ENCODE data around the gene KCNC3. TPM values are rescaled to one million over a fixed set of nuclear protein-coding genes. Genes with fewer than 3 reads are reported as not detected.

The KCNC3 gene
- total RNA-seq, 1 donor from 2014 or later = 0.13 TPM

DNA sequence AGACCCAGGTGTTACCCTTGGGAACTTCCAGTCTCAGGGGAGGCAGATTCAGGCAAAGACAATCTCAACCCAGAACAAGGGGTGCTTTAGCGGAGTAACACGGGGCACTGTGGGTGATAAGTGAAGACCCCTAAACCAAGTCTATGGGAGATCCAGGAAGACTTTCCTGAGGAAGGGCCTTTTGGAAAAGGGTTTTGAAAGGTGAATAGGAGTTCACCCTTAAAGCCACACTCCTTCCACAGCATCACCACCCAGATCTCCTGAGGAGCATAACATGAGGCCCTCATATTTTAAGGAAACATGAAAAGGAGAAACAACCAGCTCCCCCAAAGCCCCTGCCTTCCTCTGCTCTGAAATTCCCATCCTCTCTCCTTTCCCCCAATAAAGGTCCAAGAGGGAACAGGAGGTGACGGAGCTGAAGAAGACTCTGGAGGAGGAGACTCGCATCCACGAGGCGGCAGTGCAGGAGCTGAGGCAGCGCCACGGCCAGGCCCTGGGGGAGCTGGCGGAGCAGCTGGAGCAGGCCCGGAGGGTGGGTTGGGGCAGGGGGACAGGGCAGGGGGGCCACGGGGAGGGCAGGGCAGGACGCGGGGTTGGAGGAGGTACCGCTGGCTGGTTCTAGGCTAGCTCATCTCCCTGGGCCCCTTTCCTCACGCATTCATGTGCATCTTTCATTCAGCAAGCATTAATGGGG, 52.7 kb downstream of the KCNC3 start:
- DNase-seq (ENCODE audit: low read depth in 2 of 2) = no peak

DNA sequence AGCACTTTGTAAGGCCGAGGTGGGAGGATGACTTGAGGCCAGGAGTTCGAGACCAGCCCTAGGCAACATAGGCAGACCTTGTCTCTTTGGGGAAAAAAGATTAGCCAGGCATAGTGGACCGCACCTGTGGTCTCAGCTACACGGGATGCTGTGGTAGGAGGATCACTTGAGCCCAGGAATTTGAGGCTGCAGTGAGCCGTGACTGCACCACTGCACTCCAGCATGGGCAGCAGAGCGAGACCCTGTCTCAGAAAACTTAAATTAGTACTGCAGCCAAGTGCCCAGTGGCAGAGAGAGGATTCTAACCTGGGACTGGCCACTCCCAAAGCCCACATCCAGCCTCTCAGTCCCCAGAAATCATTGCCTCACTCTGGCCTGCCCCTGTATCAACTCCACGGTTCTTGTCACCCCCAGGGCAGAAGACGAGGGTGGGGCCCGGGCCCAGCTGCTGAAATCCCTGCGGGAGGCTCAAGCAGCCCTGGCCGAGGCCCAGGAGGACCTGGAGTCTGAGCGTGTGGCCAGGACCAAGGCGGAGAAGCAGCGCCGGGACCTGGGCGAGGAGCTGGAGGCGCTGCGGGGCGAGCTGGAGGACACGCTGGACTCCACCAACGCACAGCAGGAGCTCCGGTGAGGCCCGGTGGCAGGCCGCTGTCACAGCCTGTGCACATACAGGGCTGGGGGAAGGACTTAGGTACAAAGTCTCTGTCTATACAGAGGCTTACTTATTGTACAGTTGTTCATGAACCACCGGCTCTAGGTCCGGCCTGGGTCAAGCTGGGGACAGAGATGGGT, 53.4 kb downstream of the KCNC3 start:
- DNase-seq (ENCODE audit: low read depth in 2 of 2) = no peak

- no peak for DNase-seq (ENCODE audit: low read depth in 2 of 2)
Observed at GRCh38 chr19:50273821-50274220, 55.4 kb downstream of the KCNC3 start.

GRCh38 chr19:50272263-50272897, 56.8 kb downstream of the KCNC3 start:
- no peak for DNase-seq (ENCODE audit: low read depth in 2 of 2)

DNA sequence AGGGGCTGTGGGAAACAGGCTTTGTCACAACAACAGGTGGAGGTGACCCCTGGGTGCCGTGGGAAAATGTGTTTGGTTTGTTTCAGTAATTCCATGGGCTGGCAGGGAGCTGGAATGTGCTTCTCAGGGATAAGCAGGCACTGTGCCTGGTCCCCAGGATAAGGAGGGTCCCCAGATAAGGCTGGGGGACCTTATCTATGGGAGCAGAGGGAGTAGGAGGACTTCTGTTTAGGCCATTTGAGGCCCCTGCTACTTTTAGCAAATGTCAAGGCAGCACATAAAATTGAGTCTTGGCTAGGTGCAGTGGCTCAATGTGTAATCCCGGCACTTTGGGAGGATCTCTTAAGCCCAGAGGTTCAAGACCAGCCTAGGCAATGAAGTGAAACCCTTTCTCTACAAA, 59.5 kb downstream of the KCNC3 start:
- no peak for DNase-seq (ENCODE audit: low read depth in 2 of 2)

DNA sequence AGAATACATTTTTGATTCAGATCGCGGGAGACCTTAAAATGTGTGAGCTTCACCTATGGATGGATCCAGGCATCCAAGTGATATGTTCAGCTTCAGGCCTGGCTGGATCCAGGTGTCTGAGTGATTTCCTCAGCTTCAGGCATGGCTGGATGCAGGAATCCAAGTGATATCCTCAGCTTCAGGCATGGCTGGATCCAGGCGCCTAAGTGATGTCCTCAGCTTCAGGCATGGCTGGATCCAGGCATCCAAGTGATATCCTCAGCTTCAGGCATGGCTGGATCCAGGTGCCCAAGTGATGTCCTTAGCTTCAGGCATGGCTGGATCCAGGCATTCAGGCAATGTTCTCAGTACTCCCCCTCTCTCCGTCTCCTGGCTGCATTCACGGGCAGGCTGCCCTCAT, 60.7 kb downstream of the KCNC3 start:
- no peak for DNase-seq (ENCODE audit: low read depth in 2 of 2)

DNA sequence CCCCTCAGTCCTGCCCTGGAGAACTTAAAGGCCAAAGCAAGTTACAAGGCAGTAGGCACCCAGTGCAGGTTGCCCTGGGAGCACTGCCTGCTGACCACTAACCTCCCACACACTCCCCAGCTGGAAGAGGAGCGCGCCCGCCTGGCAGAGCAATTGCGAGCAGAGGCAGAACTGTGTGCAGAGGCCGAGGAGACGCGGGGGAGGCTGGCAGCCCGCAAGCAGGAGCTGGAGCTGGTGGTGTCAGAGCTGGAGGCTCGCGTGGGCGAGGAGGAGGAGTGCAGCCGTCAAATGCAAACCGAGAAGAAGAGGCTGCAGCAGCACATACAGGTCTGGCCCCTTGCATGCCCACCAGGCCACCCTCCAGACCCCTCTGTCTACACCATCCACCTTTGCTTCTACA, 61.1 kb downstream of the KCNC3 start:
- DNase-seq (ENCODE audit: low read depth in 2 of 2) = no peak

DNA sequence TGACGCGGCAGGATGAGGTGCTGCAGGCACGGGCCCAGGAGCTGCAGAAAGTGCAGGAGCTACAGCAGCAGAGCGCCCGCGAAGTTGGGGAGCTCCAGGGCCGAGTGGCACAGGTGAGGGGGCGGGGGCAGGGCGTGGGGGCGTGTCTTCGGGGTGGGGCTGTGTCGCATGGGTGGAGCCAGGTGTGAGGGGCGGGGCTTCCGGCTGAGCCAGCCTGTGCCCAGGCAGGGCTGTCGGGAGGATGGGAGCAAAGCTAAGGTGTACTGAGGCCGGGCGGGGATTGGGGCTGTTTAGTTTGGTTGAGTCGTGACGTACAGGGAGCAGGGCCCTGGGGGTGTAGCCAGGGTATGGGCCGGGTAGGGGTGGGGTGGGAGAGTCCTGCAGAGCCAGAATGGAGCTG, 62.3 kb downstream of the KCNC3 start:
- DNase-seq (ENCODE audit: low read depth in 2 of 2) = no peak

DNA sequence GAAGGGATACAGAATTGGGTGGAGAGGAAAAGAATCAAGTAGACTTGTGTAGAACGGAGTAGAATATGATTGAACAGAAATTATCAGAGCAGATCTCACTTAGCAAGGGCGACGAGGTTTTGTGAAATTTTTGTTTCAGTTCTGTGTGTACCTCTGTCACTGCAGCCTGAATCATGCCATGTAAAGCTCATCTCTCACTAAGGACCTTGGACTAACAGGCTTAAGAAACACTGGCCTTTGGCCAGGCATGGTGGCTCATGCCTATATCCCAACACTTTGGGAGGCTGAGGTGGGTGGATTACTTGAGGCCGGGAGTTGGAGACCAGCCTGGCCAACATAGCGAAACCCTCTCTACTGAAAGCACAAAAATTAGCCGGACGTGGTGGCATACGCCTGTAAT, 63.1 kb downstream of the KCNC3 start:
- no peak for DNase-seq (ENCODE audit: low read depth in 2 of 2)

DNA sequence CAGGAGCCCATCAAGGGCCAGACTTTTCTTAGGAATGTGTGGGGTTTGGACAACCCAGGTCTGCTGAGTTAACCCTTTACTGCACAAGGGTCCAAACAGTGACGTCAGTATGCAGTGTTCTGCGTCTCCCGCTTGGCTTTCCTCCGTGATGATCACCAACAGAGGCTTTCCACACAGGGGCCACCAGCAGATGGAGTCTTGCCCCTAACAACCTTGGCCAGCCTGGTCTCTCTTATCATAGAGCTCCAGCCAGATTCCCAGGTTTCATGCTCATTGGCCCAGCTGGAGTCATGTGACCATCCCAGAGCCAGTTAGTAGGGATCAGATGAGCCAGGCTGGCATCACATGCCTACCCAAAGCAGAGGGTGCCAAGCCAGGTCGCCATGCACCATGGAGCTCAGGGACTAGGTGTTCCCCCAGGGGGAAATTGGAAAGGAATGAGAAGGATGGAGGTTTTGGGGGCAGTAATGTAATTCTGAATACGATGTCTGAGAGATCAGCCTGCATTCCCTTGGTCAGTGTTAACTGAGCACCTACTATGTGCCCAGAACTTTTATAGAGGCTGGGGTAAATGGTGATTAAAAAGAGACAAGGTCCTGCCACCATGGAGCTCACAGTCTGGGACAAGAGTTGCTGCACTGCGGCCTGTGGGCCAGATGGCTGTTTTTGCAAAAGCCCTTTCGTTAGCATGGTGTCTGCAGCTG, 64.5 kb downstream of the KCNC3 start:
- peak; percentile 2 to 23 for DNase-seq (ENCODE audit: low read depth in 2 of 2)

GRCh38 chr19:50263176-50263575, 66.0 kb downstream of the KCNC3 start:
- no peak for DNase-seq (ENCODE audit: low read depth in 2 of 2)

Other genes with a start within 250 kb of the KCNC3 start
- gene IZUMO2, start 166.1 kb downstream of the KCNC3 start, total RNA-seq = not detected in 2 replicates
- under 0.01 and 0.25 TPM in 2 replicates for gene MYH14, start 125.8 kb downstream of the KCNC3 start, total RNA-seq
- gene NAPSA, start 36.3 kb upstream of the KCNC3 start, total RNA-seq = under 0.01 TPM in 2 replicates
- gene NR1H2, start 47.1 kb upstream of the KCNC3 start, total RNA-seq = 37.7 and 82.6 TPM in 2 replicates
- gene POLD1, start 55.0 kb upstream of the KCNC3 start, total RNA-seq = 38.8 and 56.6 TPM in 2 replicates
- gene SPIB, start 89.6 kb upstream of the KCNC3 start, total RNA-seq = not detected in 2 replicates
- under 0.01 TPM in 1 of 2 replicates, not detected in the other for gene MYBPC2, start 103.5 kb upstream of the KCNC3 start, total RNA-seq
- gene EMC10, start 147.1 kb upstream of the KCNC3 start, total RNA-seq = 54.0 and 82.9 TPM in 2 replicates
- 0.13 and 0.25 TPM in 2 replicates for gene GARIN5A, start 147.5 kb upstream of the KCNC3 start, total RNA-seq
- 18.9 and 27.4 TPM in 2 replicates for gene JOSD2, start 181.8 kb upstream of the KCNC3 start, total RNA-seq
- not detected in 2 replicates for gene ASPDH, start 184.5 kb upstream of the KCNC3 start, total RNA-seq
- 0.13 TPM in 1 of 2 replicates, not detected in the other for gene LRRC4B, start 239.1 kb upstream of the KCNC3 start, total RNA-seq

All from dermis microvascular lymphatic vessel endothelial cell (primary cell).